Fibroblast of upper back skin (primary cell): ENCODE data around the gene CYB5D1.

Experiments used
- DNase-seq: peaks from one replicate; pipeline ENCODE4 v3.0.0-alpha.2; 2013

CYB5D1 gene

GRCh38 chr17:7887038-7887481 lies 29.3 kb downstream of the CYB5D1 start:
- DNase-seq = no peak

- peak; percentile 100 for DNase-seq
Observed at GRCh38 chr17:7887482-7888183, 29.8 kb downstream of the CYB5D1 start.

- DNase-seq = no peak
Observed at GRCh38 chr17:7888184-7888920, 30.5 kb downstream of the CYB5D1 start, which contains the start of gene CHD3. Gene CHD3, plus strand, starts transcription at chr17:7888789. Its CDS starts 212 bp downstream, at chr17:7889001.

GRCh38 chr17:7889166-7889955 lies 31.6 kb downstream of the CYB5D1 start:
- peak; percentile 89 for DNase-seq

GRCh38 chr17:7893187-7893880 lies 35.5 kb downstream of the CYB5D1 start:
- no peak for DNase-seq

GRCh38 chr17:7894226-7894625 lies 36.4 kb downstream of the CYB5D1 start:
- no peak for DNase-seq

- DNase-seq = no peak
Observed at GRCh38 chr17:7894866-7895265, 37.1 kb downstream of the CYB5D1 start.

- no peak for DNase-seq
Observed at GRCh38 chr17:7897090-7897489, 39.3 kb downstream of the CYB5D1 start.

GRCh38 chr17:7897773-7898172 lies 40.0 kb downstream of the CYB5D1 start:
- peak; percentile 51 for DNase-seq

- no peak for DNase-seq
Observed at GRCh38 chr17:7903154-7904103, 45.6 kb downstream of the CYB5D1 start.

GRCh38 chr17:7909089-7909488 lies 51.3 kb downstream of the CYB5D1 start:
- no peak for DNase-seq

GRCh38 chr17:7910281-7910680 lies 52.5 kb downstream of the CYB5D1 start:
- no peak for DNase-seq

- DNase-seq = no peak
Observed at GRCh38 chr17:7910711-7911110, 52.9 kb downstream of the CYB5D1 start.

- no peak for DNase-seq
Observed at GRCh38 chr17:7911116-7911515, 53.3 kb downstream of the CYB5D1 start.
